Panc1 (cell line): Measurements from ENCODE around the gene FAM53B.

ENCODE experiments used
- CTCF ChIP-seq: fragments of 450-650 bp; IDR thresholded peaks from 2 replicates; pipeline ENCODE4 v1.5.1; 2017; ENCODE audit warnings: mild to moderate bottlenecking
- POLR2AphosphoS5 ChIP-seq: IDR thresholded peaks from 2 replicates; pipeline ENCODE4 v1.6.1; 2012; ENCODE audit warnings: mild to moderate bottlenecking, low read depth, low read length, moderate library complexity

GRCh38 chr10:124629415-124629814, 114.8 kb downstream of the FAM53B start:
- TF ChIP-seq CTCF (no peak), POLR2AphosphoS5 (no peak)
